ENCODE results near the gene PGS1. TPM values are rescaled to one million over a fixed set of nuclear protein-coding genes. Genes with fewer than 3 reads are reported as not detected.

The PGS1 gene
- total and polyA plus RNA-seq, 2 of the 8 experiments (the other 6 are each of a cell fraction or from before 2014, with no cell fraction given) = 46.7 to 60.0 TPM

DNA sequence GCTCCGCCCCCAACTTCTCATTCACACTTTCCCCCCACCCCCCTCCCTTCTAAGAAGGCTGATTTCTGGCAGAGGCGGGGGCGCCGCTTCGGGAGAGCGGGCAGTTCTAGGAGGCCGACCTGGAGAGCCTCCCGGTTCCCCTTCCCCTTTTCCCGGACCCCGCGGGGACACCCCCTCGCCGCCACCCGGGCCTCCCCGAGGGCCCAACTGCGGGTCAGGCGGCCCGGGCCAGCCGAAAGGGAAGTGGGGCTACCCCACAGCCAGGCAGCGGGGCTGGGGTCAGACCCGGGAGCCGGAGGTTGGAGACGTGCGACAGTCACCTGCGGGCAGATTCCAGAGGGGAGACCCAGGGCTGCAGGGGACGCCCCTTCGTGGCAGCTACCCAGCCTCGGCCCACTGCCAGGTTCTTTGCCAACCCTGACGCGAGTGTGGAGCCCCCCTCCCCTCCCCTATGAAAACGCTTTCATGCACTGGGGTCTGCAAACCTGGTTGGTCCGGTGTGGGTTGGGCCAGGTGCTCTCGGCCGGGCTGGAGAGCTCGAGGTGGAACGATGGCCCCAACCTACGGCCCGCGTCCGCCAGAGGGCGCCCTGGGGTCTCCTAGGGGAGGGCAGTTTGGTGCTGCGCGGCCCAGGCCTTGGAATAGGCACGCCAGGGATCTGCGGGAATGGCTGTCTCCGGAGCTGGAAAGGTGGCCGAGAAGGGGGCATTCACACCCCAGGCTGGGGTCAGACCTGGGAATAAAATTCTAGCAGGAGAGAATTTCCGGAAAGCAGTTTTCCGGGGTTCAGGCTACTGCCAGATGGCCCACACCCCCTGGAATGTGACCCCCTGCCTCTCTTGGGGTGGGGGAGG lies 17.9 kb upstream of the PGS1 start:
- Histone ChIP-seq H3K27ac (ENCODE audit: low read depth, low read length) (peak overlapping the region; percentile 25; the same call in 1 of the 2 replicates), H3K23me2 (ENCODE audit: low read depth, low read length) (peaks cover 14% of the 10 kb centered on the region), H2BK120ac (replicated peaks; ENCODE audit: low read depth, low read length) (no peak overlapping the region), H3K23ac (ENCODE audit: insufficient read length) (no peak overlapping the region), H3K79me1 (ENCODE audit: low read depth, low read length) (no peaks in the 10 kb centered on the region), H2AK5ac (ENCODE audit: low read depth, low read length) (no peak overlapping the region), H4K91ac (replicated peaks; ENCODE audit: insufficient read length, low read length) (peak overlapping the region; percentile 94), H3K4me2 (ENCODE audit: insufficient read depth in 1 of 2, low read depth in 2 of 2, low read length in 2 of 2) (peak overlapping the region; percentile 66 to 92), H2BK5ac (ENCODE audit: low read depth, low read length) (peak overlapping the region; percentile 92), H3K9ac (replicated peaks in 1 of 4; ENCODE audit: extremely low read depth in 1 of 4, low read depth in 3 of 4, low read length in 3 of 4) (peak overlapping the region in 3 of 4 experiments; percentile 4 to 77 (median 50); a peak in 5 of 7 replicates), H3K79me2 (ENCODE audit: control insufficient read depth in 1 of 2, insufficient read depth in 2 of 2, low read length in 2 of 2) (peaks cover 8 to 28% of the 10 kb centered on the region in 2 experiments; a peak in 3 of 4 replicates), H4K5ac (ENCODE audit: insufficient read length, low read depth, low read length) (peak overlapping the region; percentile 70), H2BK15ac (ENCODE audit: low read length) (no peak overlapping the region), H3K18ac (ENCODE audit: extremely low read depth, low read length) (peak overlapping the region; percentile 95), H3K4me3 (ENCODE audit: extremely low read depth in 1 of 4, insufficient read depth in 2 of 4, low read depth in 3 of 4, low read length in 4 of 4) (peak overlapping the region; percentile 58 to 81 (median 65)), H3K36me3 (ENCODE audit: control insufficient read depth in 2 of 4, insufficient read depth in 4 of 4, low read length in 3 of 4) (peaks cover 2 to 19% (median 7%) of the 10 kb centered on the region in 4 experiments; a peak in 5 of 8 replicates), H2BK20ac (ENCODE audit: low read length) (0 out of 2 replicates have a peak overlapping the region, but pooled peaks have one; percentile 72), H3K56ac (replicated peaks; ENCODE audit: insufficient read length, low read depth, low read length) (peak overlapping the region; percentile 75), H3K4me1 (replicated peaks in 1 of 4; ENCODE audit: control insufficient read depth in 3 of 4, insufficient read depth in 4 of 4, low read length in 3 of 4) (peaks cover 16 to 53% (median 41%) of the 10 kb centered on the region in 4 experiments), H4K20me1 (replicated peaks in 1 of 2; ENCODE audit: control insufficient read depth in 1 of 2, insufficient read depth in 2 of 2, low read length in 2 of 2) (peaks cover 16 to 20% of the 10 kb centered on the region in 2 experiments), H3K14ac (ENCODE audit: insufficient read length) (no peak overlapping the region), H4K8ac (ENCODE audit: extremely low read depth, insufficient read depth, low read length) (peak overlapping the region; percentile 73), H3K27me3 (replicated peaks in 1 of 4; ENCODE audit: control insufficient read depth in 3 of 4, extremely low read depth in 1 of 4, insufficient read depth in 3 of 4, low read length in 3 of 4) (peaks cover 0 to 18% (median 5%) of the 10 kb centered on the region in 4 experiments; a peak in 4 of 7 replicates), H3K9me3 (ENCODE audit: insufficient read depth in 2 of 2, low read depth in 1 of 2, low read length in 1 of 2) (no peaks in the 10 kb centered on the region), H2AFZ (ENCODE audit: low read length) (no peak overlapping the region), H2BK12ac (ENCODE audit: low read depth, low read length) (peak overlapping the region; percentile 92; the same call in 1 of the 2 replicates), H3K4ac (replicated peaks; ENCODE audit: insufficient read length, low read depth, low read length) (no peak overlapping the region)
- ChIA-PET CTCF (ENCODE audit: partially characterized antibody) (interaction anchor here (0.5 to 20.5 kb wide), 30 partner anchors 14 to 482 kb away, joined by 3 to 257 read pairs (median 4); no protein-coding TSS in a partner anchor), POLR2A (ENCODE audit: partially characterized antibody) (interaction anchor here (0.6 to 4.9 kb wide), 14 partner anchors 9 to 124 kb away, joined by 3 to 29 read pairs (median 6); no protein-coding TSS in a partner anchor)
- WGBS, 2 experiments (ENCODE audit: extremely low coverage in 1 of 2, insufficient coverage in 1 of 2, insufficient read length in 1 of 2, insufficient replicate concordance in 2 of 2, low coverage in 1 of 2, low lambda C conversion rate in 2 of 2, missing lambda C conversion rate in 1 of 2) = 0% methylated on average over 22 of the region's 49 CpGs; no CpG with 5 or more reads in 1 of the 2 experiments
- DNase-seq (ENCODE audit: low read depth in 1 of 2, low spot score in 2 of 2) (peak; percentile 73 to 100), FAIRE-seq (no peak)
- no peak for TF ChIP-seq SIX5 (IDR thresholded peaks at IDR 0.05; ENCODE audit: low read depth, low read length)
- TF ChIP-seq RAD21 (IDR thresholded peaks at IDR 0.05 in 1 of 2, conservative IDR thresholded peaks at IDR 0.05 in 1 of 2; ENCODE audit: low read depth in 2 of 2, low read length in 2 of 2) = peak; percentile 79 to 89
- TF ChIP-seq SAP30 (IDR thresholded peaks at IDR 0.05; ENCODE audit: insufficient read depth, insufficient replicate concordance, low read length) = no peak
- TF ChIP-seq, protein P1, sequence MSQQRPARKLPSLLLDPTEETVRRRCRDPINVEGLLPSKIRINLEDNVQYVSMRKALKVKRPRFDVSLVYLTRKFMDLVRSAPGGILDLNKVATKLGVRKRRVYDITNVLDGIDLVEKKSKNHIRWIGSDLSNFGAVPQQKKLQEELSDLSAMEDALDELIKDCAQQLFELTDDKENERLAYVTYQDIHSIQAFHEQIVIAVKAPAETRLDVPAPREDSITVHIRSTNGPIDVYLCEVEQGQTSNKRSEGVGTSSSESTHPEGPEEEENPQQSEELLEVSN (IDR thresholded peaks at IDR 0.05) = peak; percentile 40
- TF ChIP-seq MAX (IDR thresholded peaks at IDR 0.05) = peak; percentile 77
- no peak for TF ChIP-seq BRCA1 (IDR thresholded peaks at IDR 0.05; ENCODE audit: low read depth, low read length)
- no peak for TF ChIP-seq SUZ12 (IDR thresholded peaks at IDR 0.05; ENCODE audit: low read length)
- 0 out of 2 replicates have a peak, but pooled peaks have one; percentile 61 for TF ChIP-seq GABPA (IDR thresholded peaks at IDR 0.05; ENCODE audit: borderline replicate concordance, insufficient read depth, low read length)
- no peak; the same call in 1 of the 2 replicates for TF ChIP-seq TBP (IDR thresholded peaks at IDR 0.05; ENCODE audit: low read depth, low read length)
